B cell (primary cell): ENCODE measurements around the gene ADI1. TPM values are rescaled to one million over a fixed set of nuclear protein-coding genes. Genes with fewer than 3 reads are reported as not detected.

Experiments
- ATAC-seq: fragments of 200-7000 bp; cut with Tn5 transposase; one replicate; pipeline ENCODE4 v1.10.0; 2021; ENCODE audit warnings: low read depth, mild to moderate bottlenecking, moderate number of reproducible peaks, moderate library complexity
- CTCF ChIA-PET: fragments of 350-600 bp; sonication (Branson Sonifier 250); formaldehyde crosslinking; loops from one replicate; lab custom pipeline; 2021; ENCODE audit warnings: antibody characterized with exemption, inconsistent platforms; lab: Charles Lee
- POLR2A ChIA-PET: fragments of 350-600 bp; sonication (Branson Sonifier 250); formaldehyde crosslinking; loops from one replicate; lab custom pipeline; 2021; ENCODE audit warnings: antibody characterized with exemption; lab: Charles Lee
- DNase-seq: peaks from one replicate; pipeline ENCODE4 v3.0.0; 2013
- H2AFZ ChIP-seq: 2 replicates; pipeline ENCODE4 v1.6.1; 2012; ENCODE audit warnings: mild to moderate bottlenecking, low read depth, low read length; ENCODE audit not compliant: insufficient read depth, poor library complexity, severe bottlenecking
- H3K27ac ChIP-seq, 2 donors: 1 replicate in 1 of 2; 2 replicates in 1 of 2; pipeline ENCODE4 v1.5.1; 2012 to 2013; ENCODE audit warnings: low read length in 2 of 2, mild to moderate bottlenecking in 2 of 2, moderate library complexity in 1 of 2
- H3K27me3 ChIP-seq, 4 experiments: fragments of 200-600 bp in 1 of 4; sonication (generic) in 1 of 4; replicated peaks in 1 of 4; 1 replicate in 2 of 4; 2 replicates in 2 of 4; pipeline versions ENCODE4 v1.6.1 to v1.7.0; 2013 to 2016; ENCODE audit warnings: low read length in 3 of 4, mild to moderate bottlenecking in 2 of 4, mixed read lengths in 1 of 4, moderate library complexity in 1 of 4; ENCODE audit not compliant: insufficient read depth in 4 of 4, control insufficient read depth in 3 of 4; ENCODE audit errors: control extremely low read depth in 1 of 4
- H3K36me3 ChIP-seq, 2 experiments: replicated peaks in 1 of 2; 1 replicate in 1 of 2; 2 replicates in 1 of 2; pipeline versions ENCODE4 v1.6.1 to v1.7.1; 2013; ENCODE audit warnings: low read length in 1 of 2; ENCODE audit not compliant: insufficient read depth in 2 of 2, control insufficient read depth in 1 of 2; ENCODE audit errors: control extremely low read depth in 1 of 2, extremely low read depth in 1 of 2
- H3K4me1 ChIP-seq, 2 donors: fragments of 200-600 bp in 1 of 2; sonication (generic) in 1 of 2; 1 replicate in 1 of 2; 2 replicates in 1 of 2; pipeline versions ENCODE4 v1.5.1 to v1.6.1; 2013 to 2017; ENCODE audit warnings: low read length in 2 of 2; ENCODE audit not compliant: control insufficient read depth in 2 of 2, insufficient read depth in 2 of 2
- H3K4me2 ChIP-seq: replicated peaks from 2 replicates; pipeline ENCODE3; 2012; ENCODE audit warnings: mild to moderate bottlenecking, low read depth, low read length; ENCODE audit not compliant: poor library complexity, severe bottlenecking
- H3K4me3 ChIP-seq, 5 experiments: fragments of 200-600 bp in 1 of 5; sonication (generic) in 1 of 5; 1 replicate in 3 of 5; 2 replicates in 2 of 5; pipeline versions ENCODE4 v1.5.1 to v1.7.0; 2011 to 2016; ENCODE audit warnings: low read length in 4 of 5, mild to moderate bottlenecking in 4 of 5, low read depth in 2 of 5, control low read depth in 1 of 5, moderate library complexity in 1 of 5; ENCODE audit not compliant: insufficient read depth in 1 of 5; ENCODE audit errors: control extremely low read depth in 1 of 5, extremely low read depth in 1 of 5
- H3K79me2 ChIP-seq: fragments of 200-600 bp; sonication (generic); one replicate; pipeline ENCODE4 v1.6.0; 2016; ENCODE audit warnings: low read length; ENCODE audit not compliant: control insufficient read depth, insufficient read depth
- H3K9ac ChIP-seq: fragments of 200-600 bp; sonication (generic); 2 replicates; pipeline ENCODE4 v1.6.1; 2017; ENCODE audit warnings: mild to moderate bottlenecking, low read length, moderate library complexity
- H3K9me3 ChIP-seq, 3 donors: one replicate each; pipeline versions ENCODE4 v1.6.1 to v1.7.1; 2013; ENCODE audit warnings: low read length in 2 of 3; ENCODE audit not compliant: control insufficient read depth in 2 of 3, insufficient read depth in 1 of 3; ENCODE audit errors: control extremely low read depth in 1 of 3
- H4K20me1 ChIP-seq: 2 replicates; pipeline ENCODE4 v1.6.0; 2012; ENCODE audit warnings: mild to moderate bottlenecking, low read length; ENCODE audit not compliant: insufficient read depth, control insufficient read depth, poor library complexity, severe bottlenecking
- H3K27ac Mint-ChIP-seq: one replicate; pipeline ENCODE4 v1.8.0; 2021; ENCODE audit warnings: mixed read lengths
- H3K27me3 Mint-ChIP-seq: one replicate; pipeline ENCODE4 v1.8.0; 2021; ENCODE audit warnings: mixed read lengths
- H3K4me1 Mint-ChIP-seq: one replicate; pipeline ENCODE4 v1.8.0; 2021; ENCODE audit warnings: mixed read lengths
- H3K4me3 Mint-ChIP-seq: one replicate; pipeline ENCODE4 v1.8.0; 2021; ENCODE audit warnings: mixed read lengths
- H3K9me3 Mint-ChIP-seq: one replicate; pipeline ENCODE4 v1.8.0; 2022; ENCODE audit warnings: mixed read lengths; ENCODE audit not compliant: insufficient read depth
- CTCF ChIP-seq: fragments of 200-600 bp; IDR thresholded peaks from one replicate; pipeline ENCODE4 v1.8.0; 2022; ENCODE audit warnings: antibody characterized with exemption, mild to moderate bottlenecking
- EZH2 ChIP-seq: IDR thresholded peaks from 2 replicates; pipeline ENCODE4 v1.6.1; 2012; ENCODE audit warnings: borderline replicate concordance, low read depth, mild to moderate bottlenecking, moderate library complexity, low read length; ENCODE audit not compliant: insufficient read depth, poor library complexity, severe bottlenecking
- WGBS: methylation state at CpG from one replicate; pipeline ENCODE4 v1.1.5; 2013; ENCODE audit warnings: missing lambda C conversion rate; ENCODE audit not compliant: insufficient coverage; 5-methylcytosine and 5-hydroxymethylcytosine counted together
- intact Hi-C: fragments of 100-400 bp; cut with micrococcal nuclease; formaldehyde crosslinking; loops from one replicate; pipeline ENCODE4 v1.10.0; 2022
- polyA plus RNA-seq: library from polyadenylated mRNA; depleted of rRNA; stranded (reverse); fragments of >200 nt; gene quantifications from 2 replicates; pipeline ENCODE4 v1.2.3, GENCODE V29; 2012
- total RNA-seq, 2 donors: library from RNA; stranded (reverse); fragments of 120-200 nt in 1 of 2; gene quantifications; 1 replicate in 1 of 2; 2 replicates in 1 of 2; pipeline versions ENCODE4 v1.2.3 to v1.2.4, GENCODE V29; 2013 to 2022

The ADI1 gene
- total and polyA plus RNA-seq, 2 donors (not counting 1 experiment from before 2014, with no cell fraction given): 15.2 to 23.1 TPM

GRCh38 chr2:3466966-3467365 is 52.4 kb downstream of the ADI1 start:
- Mint-ChIP-seq H3K4me3 (no peak overlapping the region), H3K27ac (no peak overlapping the region), H3K9me3 (no peaks in the 10 kb centered on the region), H3K27me3 (no peaks in the 10 kb centered on the region), H3K4me1 (peaks cover 8% of the 10 kb centered on the region)
- H3K79me2 ChIP-seq: no peaks in the 10 kb centered on the region
- H4K20me1 ChIP-seq: no peaks in the 10 kb centered on the region
- no peak for ATAC-seq
- H3K27ac ChIP-seq: no peak overlapping the region
- no peak overlapping the region for H3K9ac ChIP-seq
- no peak for DNase-seq
- intact Hi-C loops: no loop called here
- POLR2A ChIA-PET: no interaction called here
- peaks cover 2 to 5% of the 10 kb centered on the region in 2 donors for H3K4me1 ChIP-seq
- H3K27me3 ChIP-seq: no peaks in the 10 kb centered on the region
- WGBS: 96% methylated on average over 14 of the region's 14 CpGs
- H3K36me3 ChIP-seq: peaks cover 0 to 70% of the 10 kb centered on the region in 2 experiments
- no peaks in the 10 kb centered on the region for H3K9me3 ChIP-seq
- TF ChIP-seq EZH2: no peak
- no peak for TF ChIP-seq CTCF
- H3K4me3 ChIP-seq: no peak overlapping the region
- CTCF ChIA-PET: interaction anchor here (1.3 kb wide), 1 partner anchor 43 kb away, joined by 3 read pairs; no protein-coding TSS in a partner anchor
- H3K4me2 ChIP-seq: no peak overlapping the region
- H2AFZ ChIP-seq: no peak overlapping the region

- intact Hi-C loops: no loop called here
- H3K4me3 ChIP-seq: no peak overlapping the region
- no peak overlapping the region for H2AFZ ChIP-seq
- H3K36me3 ChIP-seq: peaks cover 0 to 69% of the 10 kb centered on the region in 2 experiments
- no peaks in the 10 kb centered on the region for H3K79me2 ChIP-seq
- ATAC-seq (no peak), DNase-seq (no peak)
- no peak overlapping the region for H3K9ac ChIP-seq
- WGBS: 99% methylated on average over 9 of the region's 9 CpGs
- ChIA-PET POLR2A (no interaction called here), CTCF (interaction anchor here (1.2 to 1.3 kb wide), 2 partner anchors 43 to 44 kb away, joined by 3 read pairs; no protein-coding TSS in a partner anchor)
- H3K9me3 Mint-ChIP-seq: no peaks in the 10 kb centered on the region
- peaks cover 6 to 10% of the 10 kb centered on the region in 2 donors for H3K4me1 ChIP-seq
- H4K20me1 ChIP-seq: no peaks in the 10 kb centered on the region
- no peak overlapping the region for H3K27ac ChIP-seq
- H3K4me2 ChIP-seq: no peak overlapping the region
- no peak for TF ChIP-seq CTCF
- TF ChIP-seq EZH2: no peak
- H3K27me3 Mint-ChIP-seq: no peaks in the 10 kb centered on the region
- H3K4me3 Mint-ChIP-seq: no peak overlapping the region
- H3K9me3 ChIP-seq: no peaks in the 10 kb centered on the region
- H3K27ac Mint-ChIP-seq: no peak overlapping the region
- no peaks in the 10 kb centered on the region for H3K27me3 ChIP-seq
- peaks cover 12% of the 10 kb centered on the region for H3K4me1 Mint-ChIP-seq
Measured at GRCh38 chr2:3466482-3466863, 52.9 kb downstream of the ADI1 start.
